ENCODE measurements around the gene RPS27.
"Not testable (repeated sequence)": the region's sequence is repeated elsewhere in the genome, so short reads cannot be mapped to it uniquely, and the experiment has no call there.

The RPS27 gene

DNA sequence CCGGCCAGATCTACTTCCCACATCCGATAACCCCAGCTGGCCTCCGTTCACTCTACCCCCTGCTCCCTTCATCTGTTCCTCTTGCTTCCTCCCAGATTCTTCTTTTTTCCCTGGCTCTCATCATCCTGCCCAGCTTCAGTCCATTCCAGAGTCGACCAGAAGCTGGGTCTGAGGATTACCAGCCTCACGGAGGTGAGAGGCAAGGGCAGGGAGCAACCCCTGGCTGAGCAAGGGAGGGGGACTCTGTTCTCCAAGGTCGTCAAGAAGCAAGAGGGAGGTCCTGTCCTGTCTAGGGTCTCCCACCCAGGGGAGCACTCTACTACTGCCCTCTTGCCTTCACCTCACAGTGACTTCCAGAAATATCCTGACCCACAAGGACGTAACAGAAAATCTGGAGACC, 17.0 kb upstream of the RPS27 start:
- H3K9me3 ChIP-seq (ENCODE audit: low read depth, low read length): no peaks in the 10 kb centered on the region
- H3K27ac ChIP-seq: no peak overlapping the region
- no peak overlapping the region for H3K9ac ChIP-seq (ENCODE audit: insufficient read length)
- peaks cover 25% of the 10 kb centered on the region for H3K36me3 ChIP-seq (ENCODE audit: insufficient read depth, low read length)
- DNase-seq (ENCODE audit: low read depth, low spot score): no peak
- no peak for TF ChIP-seq POLR2AphosphoS5 (IDR thresholded peaks at IDR 0.05; ENCODE audit: borderline replicate concordance, low read depth, low read length)
- no peak overlapping the region for H3K4me3 ChIP-seq

DNA sequence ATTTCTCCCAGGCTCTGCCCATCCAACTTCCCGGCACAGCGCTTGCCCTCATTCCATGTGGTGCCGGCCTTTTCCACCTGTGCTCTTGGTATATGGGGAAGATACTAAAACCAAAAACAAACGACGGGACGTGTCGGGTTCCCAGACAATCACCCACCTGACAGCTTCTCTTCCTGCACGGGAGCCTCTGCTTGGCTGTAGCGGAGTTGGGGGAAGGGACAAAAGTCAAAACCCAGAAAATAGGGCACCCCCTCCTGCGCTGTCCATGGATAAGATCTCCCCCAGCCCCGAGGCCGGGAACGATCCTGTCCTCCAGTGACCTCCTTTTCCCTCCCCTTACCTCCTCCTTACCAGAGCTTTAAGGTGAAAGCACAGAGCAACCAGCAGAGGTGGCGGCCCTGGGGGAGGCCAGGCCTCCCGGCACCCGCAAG, 13.7 kb upstream of the RPS27 start:
- H3K9ac ChIP-seq (ENCODE audit: insufficient read length): peak overlapping the region; percentile 95
- H3K27ac ChIP-seq: peak overlapping the region; percentile 75
- H3K36me3 ChIP-seq (ENCODE audit: insufficient read depth, low read length): peaks cover 25% of the 10 kb centered on the region
- no peaks in the 10 kb centered on the region for H3K9me3 ChIP-seq (ENCODE audit: low read depth, low read length)
- peak overlapping the region; percentile 86 for H3K4me3 ChIP-seq
- no peak for TF ChIP-seq POLR2AphosphoS5 (IDR thresholded peaks at IDR 0.05; ENCODE audit: borderline replicate concordance, low read depth, low read length)
- no peak for TF ChIP-seq EZH2 (IDR thresholded peaks at IDR 0.05)
- TF ChIP-seq FOXP2 (optimal IDR thresholded peaks at IDR 0.05; ENCODE audit: control extremely low read depth, extremely low read length, insufficient read depth): no peak
- DNase-seq (ENCODE audit: low read depth, low spot score): no peak

DNA sequence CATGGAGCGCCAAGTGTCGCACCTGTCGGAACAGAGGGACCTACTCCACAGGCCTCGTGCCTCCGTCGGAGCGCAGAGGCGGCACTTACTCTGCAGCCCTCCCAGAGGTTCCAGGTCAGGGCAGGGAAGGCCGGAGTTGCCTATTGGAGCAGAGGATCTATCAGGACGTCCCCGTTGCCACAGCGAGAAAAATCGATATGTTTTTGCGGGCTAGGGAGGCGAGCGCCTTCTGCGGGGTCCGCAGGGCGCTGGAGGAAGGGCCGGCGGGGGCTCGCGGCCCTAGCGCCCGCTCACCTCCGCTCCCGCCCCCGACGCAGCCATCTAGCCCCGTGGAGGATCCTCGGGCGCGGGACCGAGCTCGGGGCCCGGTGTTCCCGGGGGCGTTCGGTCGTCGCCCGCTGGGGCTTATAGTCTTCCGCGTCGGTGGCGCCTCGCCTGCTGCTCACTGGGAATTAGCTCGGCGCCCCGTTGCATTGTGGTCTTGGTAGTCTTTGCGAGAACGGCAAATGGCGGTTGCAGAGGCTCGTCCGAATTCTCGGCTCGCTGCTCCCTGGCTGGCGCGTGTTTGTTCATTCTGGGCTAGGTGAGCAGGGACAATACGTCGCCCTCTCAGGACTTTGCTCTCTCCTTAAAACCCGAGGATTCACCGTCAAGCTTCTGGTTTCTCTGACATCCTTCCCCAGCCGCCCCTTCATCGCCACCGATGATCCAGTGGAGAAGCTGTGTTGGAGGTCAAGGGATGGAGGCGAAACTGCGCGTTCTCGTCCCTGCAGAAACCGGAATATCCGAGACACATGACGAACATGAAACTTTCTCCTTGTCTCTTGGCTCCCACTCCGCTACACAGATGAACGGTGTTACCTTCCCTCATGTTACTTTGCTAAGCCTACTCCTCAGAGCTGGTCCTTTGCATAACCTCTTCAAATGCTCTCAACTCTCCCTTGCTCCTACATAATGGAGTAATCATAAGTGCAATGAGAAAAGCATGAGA, 13.0 kb upstream of the RPS27 start, which contains the start of gene JTB:
Gene JTB, minus strand, starts transcription at position 425 of the 991 bp plus-strand sequence. Its CDS starts 422 bp downstream, at position 3.
- DNase-seq (ENCODE audit: low read depth, low spot score): no peak

DNA sequence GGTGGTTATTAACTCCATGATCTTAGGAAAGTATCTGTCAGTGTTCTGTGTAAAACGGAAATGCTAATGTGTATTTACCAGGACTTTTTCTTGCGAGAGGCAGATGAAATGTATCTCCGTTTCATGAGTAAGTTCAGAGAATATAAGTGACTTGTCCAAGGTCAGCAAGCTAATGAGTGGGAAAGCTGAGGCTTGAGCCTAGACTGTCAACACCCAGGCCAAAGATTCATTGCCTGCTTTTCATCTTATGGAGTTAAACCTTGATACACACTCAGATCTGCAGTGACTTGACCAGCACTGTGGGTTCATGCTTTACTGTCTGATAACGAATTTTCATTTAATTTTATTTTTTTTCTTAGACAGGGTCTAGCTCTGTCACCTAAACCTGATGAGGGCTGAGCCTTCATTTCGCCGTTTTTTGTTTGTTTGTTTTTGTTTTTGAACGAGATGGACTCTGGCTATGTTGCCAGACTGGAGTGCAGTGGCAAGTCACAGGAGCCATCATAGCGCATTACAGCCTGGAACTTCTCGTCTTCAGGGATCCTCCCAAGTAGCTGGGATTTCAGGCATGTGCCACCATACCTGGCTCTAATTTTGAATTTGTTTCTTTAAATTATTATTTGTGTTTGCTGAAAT, 12.2 kb upstream of the RPS27 start:
- no peaks in the 10 kb centered on the region for H3K9me3 ChIP-seq (ENCODE audit: low read depth, low read length)
- peaks cover 25% of the 10 kb centered on the region for H3K36me3 ChIP-seq (ENCODE audit: insufficient read depth, low read length)

More for the DNA sequence above, 13.0 kb upstream of the RPS27 start, which contains the start of gene JTB:
- peak within 1 kb of the TSS; percentile 95 for H3K9ac ChIP-seq (ENCODE audit: insufficient read length)
- H3K27ac ChIP-seq: peak within 1 kb of the TSS; percentile 75
- peaks cover 25% of the 10 kb centered on the region for H3K36me3 ChIP-seq (ENCODE audit: insufficient read depth, low read length)
- TF ChIP-seq POLR2AphosphoS5 (IDR thresholded peaks at IDR 0.05; ENCODE audit: borderline replicate concordance, low read depth, low read length): peak; percentile 90
- TF ChIP-seq EZH2 (IDR thresholded peaks at IDR 0.05): no peak
- TF ChIP-seq FOXP2 (optimal IDR thresholded peaks at IDR 0.05; ENCODE audit: control extremely low read depth, extremely low read length, insufficient read depth): no peak
- no peaks in the 10 kb centered on the region for H3K9me3 ChIP-seq (ENCODE audit: low read depth, low read length)
- peak within 1 kb of the TSS; percentile 86 for H3K4me3 ChIP-seq

DNA sequence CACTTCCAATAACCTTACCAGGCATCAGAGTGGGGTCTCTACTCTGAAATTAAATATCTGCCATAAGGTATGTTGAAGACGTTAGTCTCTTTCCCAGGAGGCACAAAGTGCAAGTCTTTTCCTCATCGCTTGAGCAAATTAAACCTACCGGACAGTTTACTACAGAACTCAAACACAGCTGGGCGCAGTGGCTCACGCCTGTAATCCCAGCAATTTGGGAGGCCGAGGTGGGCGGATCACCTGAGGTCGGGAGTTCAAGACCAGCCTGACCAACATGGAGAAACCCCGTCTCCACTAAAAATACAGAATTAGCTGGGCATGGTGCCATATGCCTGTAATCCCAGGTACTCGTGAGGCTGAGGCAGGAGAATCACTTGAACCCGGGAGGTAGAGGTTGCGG, 11.5 kb upstream of the RPS27 start:
- not testable (repeated sequence) for H3K4me3 ChIP-seq; H3K27ac ChIP-seq; DNase-seq (ENCODE audit: low read depth, low spot score); H3K9me3 ChIP-seq (ENCODE audit: low read depth, low read length); H3K9ac ChIP-seq (ENCODE audit: insufficient read length)
- peaks cover 19% of the 10 kb centered on the region for H3K36me3 ChIP-seq (ENCODE audit: insufficient read depth, low read length)

More for the DNA sequence above, 12.2 kb upstream of the RPS27 start:
- peak overlapping the region; percentile 86 for H3K4me3 ChIP-seq
- no peak for TF ChIP-seq POLR2AphosphoS5 (IDR thresholded peaks at IDR 0.05; ENCODE audit: borderline replicate concordance, low read depth, low read length)
- TF ChIP-seq EZH2 (IDR thresholded peaks at IDR 0.05): no peak
- no peak for TF ChIP-seq FOXP2 (optimal IDR thresholded peaks at IDR 0.05; ENCODE audit: control extremely low read depth, extremely low read length, insufficient read depth)
- peak overlapping the region; percentile 95 for H3K9ac ChIP-seq (ENCODE audit: insufficient read length)
- H3K27ac ChIP-seq: no peak overlapping the region
- DNase-seq (ENCODE audit: low read depth, low spot score): no peak

DNA sequence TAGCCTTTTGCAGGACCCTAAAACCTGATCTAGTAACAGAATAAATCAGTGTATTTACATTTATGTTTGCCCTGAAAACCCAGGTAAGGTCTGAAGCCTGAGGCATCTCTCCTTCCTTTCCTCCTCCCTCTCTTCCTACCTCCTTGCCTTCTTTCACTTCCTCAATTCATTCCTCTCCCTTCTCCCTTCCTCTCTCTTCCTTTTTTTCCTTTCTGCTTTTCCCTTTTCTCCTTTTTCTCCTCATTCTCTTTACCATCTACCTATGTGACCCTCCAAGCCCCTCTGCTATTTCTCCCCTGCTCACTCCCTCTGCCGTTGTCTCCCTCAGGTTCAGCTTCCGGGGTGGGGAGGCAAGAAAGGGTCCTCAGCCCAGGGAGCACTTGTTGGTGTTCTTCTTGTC, 8.8 kb upstream of the RPS27 start:
- not testable (repeated sequence) for H3K36me3 ChIP-seq (ENCODE audit: insufficient read depth, low read length); H3K9me3 ChIP-seq (ENCODE audit: low read depth, low read length); DNase-seq (ENCODE audit: low read depth, low spot score); H3K4me3 ChIP-seq; H3K9ac ChIP-seq (ENCODE audit: insufficient read length); H3K27ac ChIP-seq

DNA sequence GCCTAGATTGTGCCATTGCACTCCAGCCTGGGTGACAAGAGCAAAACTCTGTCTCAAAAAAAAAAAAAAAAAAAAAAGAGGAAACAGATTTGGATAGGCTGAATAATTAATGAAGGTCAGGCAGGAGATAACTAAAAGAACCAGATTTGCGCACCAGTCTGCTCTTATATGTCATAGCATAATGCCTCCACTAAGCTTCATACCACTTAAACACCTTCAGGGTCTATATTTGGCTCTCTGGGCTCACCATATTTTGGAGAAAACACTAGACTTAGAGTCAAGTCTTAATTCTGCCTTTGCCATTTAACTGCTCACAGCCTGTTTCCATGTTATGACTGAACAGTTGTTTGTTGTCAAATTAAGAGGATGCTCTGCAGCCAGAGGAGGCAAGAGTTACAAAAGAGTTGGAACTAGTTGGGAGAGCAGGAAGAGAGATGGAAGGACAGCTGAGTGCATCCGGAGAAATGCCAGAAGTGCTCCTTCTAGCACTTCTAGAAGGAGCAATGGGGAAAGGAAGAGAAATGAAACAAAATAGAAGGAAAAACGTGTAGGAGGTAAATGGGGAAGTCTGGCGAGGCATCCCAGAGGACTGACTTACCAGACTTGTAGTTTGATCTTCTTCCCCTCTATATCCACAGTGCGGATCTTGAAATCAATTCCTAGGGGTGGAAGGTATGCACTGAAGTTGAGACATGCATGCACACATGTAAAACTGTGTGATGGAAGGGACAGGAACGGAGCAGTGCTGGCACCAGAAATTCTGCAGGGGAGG, 6.3 kb upstream of the RPS27 start:
- TF ChIP-seq POLR2AphosphoS5 (IDR thresholded peaks at IDR 0.05; ENCODE audit: borderline replicate concordance, low read depth, low read length): no peak
- no peak overlapping the region for H3K4me3 ChIP-seq

DNA sequence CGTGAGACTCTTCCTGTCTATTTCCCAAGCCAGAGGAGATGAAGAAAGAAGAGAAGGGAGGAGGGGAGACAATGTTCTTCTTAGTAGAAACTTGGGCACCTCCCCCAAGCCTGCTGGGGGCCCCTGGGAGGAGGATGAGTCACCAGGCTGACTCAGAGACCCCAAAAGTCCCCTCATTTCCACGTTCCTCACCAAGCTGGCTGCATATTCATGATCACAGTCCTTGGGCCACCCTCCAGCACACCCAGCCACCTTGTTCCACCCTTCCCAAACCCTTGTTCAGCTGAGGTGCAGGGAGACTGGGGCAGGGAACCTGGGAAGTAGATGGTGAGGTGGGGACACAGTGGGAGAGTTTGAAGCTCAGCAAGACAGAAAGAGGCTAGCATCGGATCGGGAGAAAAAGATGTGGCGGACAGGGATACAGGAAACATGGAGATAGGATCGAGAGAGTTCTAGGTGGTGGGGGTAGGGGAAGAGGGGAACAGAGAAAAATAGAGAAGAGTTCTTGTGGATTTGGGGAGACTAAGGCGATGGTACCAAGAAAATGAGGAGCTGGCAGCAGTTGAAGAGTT, 5.1 kb upstream of the RPS27 start:
- H3K27ac ChIP-seq: no peak overlapping the region
- H3K9me3 ChIP-seq (ENCODE audit: low read depth, low read length): no peaks in the 10 kb centered on the region
- peak overlapping the region; percentile 86 for H3K4me3 ChIP-seq
- DNase-seq (ENCODE audit: low read depth, low spot score): no peak
- no peaks in the 10 kb centered on the region for H3K36me3 ChIP-seq (ENCODE audit: insufficient read depth, low read length)
- H3K9ac ChIP-seq (ENCODE audit: insufficient read length): peak overlapping the region; percentile 73
- no peak for TF ChIP-seq EZH2 (IDR thresholded peaks at IDR 0.05)
- no peak for TF ChIP-seq FOXP2 (optimal IDR thresholded peaks at IDR 0.05; ENCODE audit: control extremely low read depth, extremely low read length, insufficient read depth)
- TF ChIP-seq POLR2AphosphoS5 (IDR thresholded peaks at IDR 0.05; ENCODE audit: borderline replicate concordance, low read depth, low read length): no peak

More for the DNA sequence above, 6.3 kb upstream of the RPS27 start:
- Histone ChIP-seq H3K27ac (no peak overlapping the region), H3K9ac (ENCODE audit: insufficient read length) (peak overlapping the region; percentile 73), H3K9me3 (ENCODE audit: low read depth, low read length) (no peaks in the 10 kb centered on the region), H3K36me3 (ENCODE audit: insufficient read depth, low read length) (no peaks in the 10 kb centered on the region)
- no peak for DNase-seq (ENCODE audit: low read depth, low spot score)

Measured in SK-N-MC (cell line).